Epithelial cell of proximal tubule (primary cell): Measurements from ENCODE around the gene VPS41. TPM values are rescaled to one million over a fixed set of nuclear protein-coding genes. Genes with fewer than 3 reads are reported as not detected.

ENCODE experiments used
- DNase-seq: peaks from one replicate; pipeline ENCODE4 v3.0.0-alpha.2; 2011; ENCODE audit warnings: low read depth
- H3K4me3 ChIP-seq: 2 replicates; pipeline ENCODE4 v1.5.1; 2011; ENCODE audit warnings: low read depth, mild to moderate bottlenecking, low read length
- total RNA-seq: library from RNA; depleted of rRNA; stranded (reverse); fragments of >200 nt; gene quantifications from 2 replicates; pipeline ENCODE4 v1.2.3, GENCODE V29; 2015
- TF ChIP-seq, protein P1 (sequence below): conservative IDR thresholded peaks from 2 replicates; pipeline ENCODE4 v1.5.1; 2012; ENCODE audit warnings: low read depth, mild to moderate bottlenecking, low read length

The VPS41 gene
- total RNA-seq, 1 donor from 2014 or later, result 22.7 TPM

DNA sequence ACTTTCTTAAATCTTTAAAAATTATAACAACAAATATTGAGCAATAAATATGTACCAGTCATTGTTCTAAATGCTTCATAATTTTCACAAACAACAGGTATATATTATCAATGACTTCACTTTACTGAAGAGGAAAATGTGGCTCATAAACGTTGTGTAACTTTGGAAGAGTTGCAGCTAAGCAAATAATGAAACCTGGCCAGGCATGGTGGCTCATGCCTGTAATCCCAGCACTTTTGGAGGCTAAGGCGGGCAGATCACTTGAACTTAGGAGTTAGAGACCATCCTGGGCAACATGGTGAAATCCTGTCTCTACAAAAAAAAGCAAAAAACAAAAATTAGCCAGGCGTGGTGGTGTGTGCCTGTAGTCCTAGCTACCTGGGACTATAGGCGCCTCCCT, 205.9 kb downstream of the VPS41 start:
- TF ChIP-seq, protein P1, sequence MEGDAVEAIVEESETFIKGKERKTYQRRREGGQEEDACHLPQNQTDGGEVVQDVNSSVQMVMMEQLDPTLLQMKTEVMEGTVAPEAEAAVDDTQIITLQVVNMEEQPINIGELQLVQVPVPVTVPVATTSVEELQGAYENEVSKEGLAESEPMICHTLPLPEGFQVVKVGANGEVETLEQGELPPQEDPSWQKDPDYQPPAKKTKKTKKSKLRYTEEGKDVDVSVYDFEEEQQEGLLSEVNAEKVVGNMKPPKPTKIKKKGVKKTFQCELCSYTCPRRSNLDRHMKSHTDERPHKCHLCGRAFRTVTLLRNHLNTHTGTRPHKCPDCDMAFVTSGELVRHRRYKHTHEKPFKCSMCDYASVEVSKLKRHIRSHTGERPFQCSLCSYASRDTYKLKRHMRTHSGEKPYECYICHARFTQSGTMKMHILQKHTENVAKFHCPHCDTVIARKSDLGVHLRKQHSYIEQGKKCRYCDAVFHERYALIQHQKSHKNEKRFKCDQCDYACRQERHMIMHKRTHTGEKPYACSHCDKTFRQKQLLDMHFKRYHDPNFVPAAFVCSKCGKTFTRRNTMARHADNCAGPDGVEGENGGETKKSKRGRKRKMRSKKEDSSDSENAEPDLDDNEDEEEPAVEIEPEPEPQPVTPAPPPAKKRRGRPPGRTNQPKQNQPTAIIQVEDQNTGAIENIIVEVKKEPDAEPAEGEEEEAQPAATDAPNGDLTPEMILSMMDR, result no peak
- DNase-seq, result no peak

DNA sequence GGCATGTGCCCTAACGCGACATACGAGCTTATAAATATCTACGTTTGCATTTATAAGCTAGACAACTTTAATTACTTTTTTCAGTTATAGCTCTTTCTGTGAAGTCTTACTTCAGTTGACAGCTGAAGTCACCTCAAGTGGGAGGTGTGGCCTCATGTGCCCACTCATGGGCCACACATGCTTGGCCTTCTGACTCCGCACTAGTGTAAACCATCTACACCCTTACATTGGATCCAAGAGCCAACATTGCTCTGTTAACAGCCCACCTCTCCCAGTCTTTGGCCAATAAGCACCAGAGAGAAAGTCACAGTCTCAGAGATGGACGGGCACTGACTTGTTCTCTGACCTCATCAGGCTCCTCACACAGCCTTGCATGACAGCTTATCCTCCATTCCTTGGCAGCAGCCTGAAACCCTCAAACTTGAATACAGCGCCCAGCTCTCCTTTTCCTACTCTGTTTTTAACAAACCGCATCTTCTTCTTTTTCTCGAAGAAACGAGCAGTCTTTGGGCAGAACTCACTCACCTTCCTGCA, 206.9 kb downstream of the VPS41 start:
- no peak overlapping the region for H3K4me3 ChIP-seq
- DNase-seq, result no peak
- TF ChIP-seq, protein P1, result no peak

More for the DNA sequence above, 205.9 kb downstream of the VPS41 start:
- H3K4me3 ChIP-seq, result no peak overlapping the region

DNA sequence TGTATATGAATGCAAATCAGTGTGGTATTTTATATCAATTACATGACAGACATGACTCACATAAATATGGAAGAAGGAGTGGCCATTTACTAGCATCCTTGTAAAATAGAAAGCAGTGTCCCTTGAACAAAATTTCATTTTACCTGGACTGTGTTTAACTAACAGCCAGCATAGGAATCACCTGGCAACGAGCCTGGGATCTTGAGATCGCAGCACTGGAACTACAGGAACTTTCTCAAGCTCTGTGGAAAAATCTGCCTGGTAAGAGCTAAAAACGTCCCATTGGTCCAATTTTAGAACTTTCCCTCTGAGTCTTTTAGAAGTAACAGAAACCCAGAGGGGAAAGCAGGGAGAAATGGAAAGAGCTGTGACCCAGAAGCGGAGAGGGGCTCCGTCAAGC, 208.9 kb downstream of the VPS41 start:
- TF ChIP-seq, protein P1, result no peak
- DNase-seq, result no peak
- no peak overlapping the region for H3K4me3 ChIP-seq

DNA sequence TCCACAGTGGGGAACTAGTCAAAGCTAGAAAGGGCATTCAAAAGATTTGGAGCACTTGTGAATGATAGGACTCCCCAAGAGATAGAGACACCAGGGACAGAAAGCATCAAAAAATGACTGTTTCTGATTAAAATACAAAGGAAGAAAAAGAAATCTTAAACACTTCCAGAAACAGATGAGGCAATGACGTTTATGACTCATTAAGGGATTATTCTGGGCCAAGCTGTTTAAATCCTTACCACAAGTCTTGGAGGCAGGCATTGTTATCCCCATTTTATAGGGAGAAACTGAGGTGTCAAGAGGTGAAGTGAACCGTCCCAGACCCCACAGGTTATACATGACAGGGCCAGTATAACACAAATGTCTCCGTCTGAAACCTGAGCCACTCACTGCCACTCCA, 209.5 kb downstream of the VPS41 start:
- no peak overlapping the region for H3K4me3 ChIP-seq
- DNase-seq, result no peak
- TF ChIP-seq, protein P1, result no peak

DNA sequence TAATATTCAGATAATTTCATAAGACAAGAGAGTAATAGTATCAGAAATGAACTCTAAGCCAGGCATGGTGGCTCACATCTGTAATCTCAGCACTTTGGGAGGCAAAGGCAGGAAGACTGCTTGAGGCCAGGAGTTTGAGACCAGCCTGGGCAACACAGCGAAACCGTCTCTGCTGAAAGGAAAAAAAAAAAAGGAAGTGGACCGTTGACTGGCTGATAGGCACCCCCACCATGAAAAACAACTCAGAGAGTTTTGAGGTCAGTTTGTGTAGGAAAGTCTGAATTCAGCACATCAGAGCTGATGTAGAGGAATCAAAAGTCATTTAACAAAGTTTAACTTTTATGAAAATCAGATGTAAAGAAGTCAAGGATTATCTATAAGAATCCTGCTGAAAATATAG, 214.7 kb downstream of the VPS41 start:
- TF ChIP-seq, protein P1, result no peak
- H3K4me3 ChIP-seq, result no peak overlapping the region
- DNase-seq, result no peak

DNA sequence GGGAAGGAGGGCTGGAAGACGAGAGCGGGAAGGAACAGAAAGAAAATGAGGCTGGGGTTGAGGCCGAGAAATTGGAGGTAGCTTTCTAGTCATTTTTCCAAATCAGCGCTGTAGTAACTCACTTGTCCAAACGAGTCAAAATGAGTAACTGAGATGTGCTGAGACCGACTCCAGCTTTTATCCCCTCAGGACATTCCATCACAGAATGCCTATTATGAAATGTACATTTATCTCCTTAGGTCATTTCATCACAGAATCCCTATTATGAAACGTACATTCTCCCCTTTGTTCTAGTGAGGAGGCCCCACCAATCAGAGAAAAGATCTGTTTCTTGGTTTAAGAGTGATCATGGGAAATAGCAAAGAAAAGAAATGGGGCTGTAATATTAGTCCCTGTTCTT, 222.1 kb downstream of the VPS41 start:
- DNase-seq, result no peak
- TF ChIP-seq, protein P1, result no peak

DNA sequence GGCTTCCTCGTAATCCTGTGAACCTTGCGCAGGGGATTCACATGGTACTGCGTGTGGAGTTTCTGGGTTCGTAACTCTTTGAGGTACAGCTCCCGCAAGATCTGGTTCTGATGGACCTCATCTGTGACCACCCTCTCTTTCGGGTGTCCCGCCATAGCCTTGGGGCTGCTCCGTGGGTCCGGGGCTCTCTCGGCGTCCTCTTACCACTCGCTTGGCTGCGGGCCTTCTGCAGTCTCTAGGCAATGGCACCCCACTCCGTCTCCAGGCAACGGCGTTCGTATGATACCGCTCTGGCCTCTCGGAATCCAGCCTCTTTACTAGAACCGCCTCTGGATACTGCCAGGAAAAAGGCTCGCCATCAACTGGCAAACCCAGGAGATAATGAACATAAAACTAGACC, 223.1 kb downstream of the VPS41 start:
- TF ChIP-seq, protein P1, result no peak
- H3K4me3 ChIP-seq, result no peak overlapping the region
- DNase-seq, result no peak

More for the DNA sequence above, 222.1 kb downstream of the VPS41 start:
- no peak overlapping the region for H3K4me3 ChIP-seq
